DND-41 (cell line): ENCODE results near the gene AMACR.

Experiments
- EZH2 ChIP-seq: IDR thresholded peaks from 3 replicates; pipeline ENCODE4 v1.6.1; 2012; ENCODE audit warnings: borderline replicate concordance, low read depth, mild to moderate bottlenecking, moderate library complexity, low read length, inconsistent platforms; ENCODE audit not compliant: severe bottlenecking
- TF ChIP-seq, protein P1 (sequence below): IDR thresholded peaks from 2 replicates; pipeline ENCODE4 v1.5.1; 2012; ENCODE audit warnings: borderline replicate concordance, low read length, moderate library complexity, mild to moderate bottlenecking; ENCODE audit not compliant: poor library complexity, severe bottlenecking; ENCODE audit errors: extremely low read depth

DNA sequence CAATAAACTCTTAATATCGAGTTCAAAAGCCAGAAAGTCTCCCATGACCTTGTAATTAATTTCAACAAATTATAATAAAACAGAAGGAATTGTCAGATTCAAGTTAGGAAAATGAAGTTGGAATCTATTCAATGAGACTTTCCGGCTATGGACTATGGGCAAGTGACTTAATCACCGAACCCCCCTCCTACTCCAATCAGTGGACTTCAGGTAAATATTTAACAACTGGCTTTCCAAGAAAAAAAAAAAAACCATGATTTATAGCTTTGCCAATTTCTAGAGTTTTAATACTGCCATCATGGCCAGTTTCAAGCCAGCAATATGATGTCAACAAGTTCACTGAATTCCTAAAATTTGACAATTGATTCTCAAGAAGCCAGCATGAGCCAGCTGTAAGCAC is 27.8 kb downstream of the AMACR start:
- TF ChIP-seq, protein P1, sequence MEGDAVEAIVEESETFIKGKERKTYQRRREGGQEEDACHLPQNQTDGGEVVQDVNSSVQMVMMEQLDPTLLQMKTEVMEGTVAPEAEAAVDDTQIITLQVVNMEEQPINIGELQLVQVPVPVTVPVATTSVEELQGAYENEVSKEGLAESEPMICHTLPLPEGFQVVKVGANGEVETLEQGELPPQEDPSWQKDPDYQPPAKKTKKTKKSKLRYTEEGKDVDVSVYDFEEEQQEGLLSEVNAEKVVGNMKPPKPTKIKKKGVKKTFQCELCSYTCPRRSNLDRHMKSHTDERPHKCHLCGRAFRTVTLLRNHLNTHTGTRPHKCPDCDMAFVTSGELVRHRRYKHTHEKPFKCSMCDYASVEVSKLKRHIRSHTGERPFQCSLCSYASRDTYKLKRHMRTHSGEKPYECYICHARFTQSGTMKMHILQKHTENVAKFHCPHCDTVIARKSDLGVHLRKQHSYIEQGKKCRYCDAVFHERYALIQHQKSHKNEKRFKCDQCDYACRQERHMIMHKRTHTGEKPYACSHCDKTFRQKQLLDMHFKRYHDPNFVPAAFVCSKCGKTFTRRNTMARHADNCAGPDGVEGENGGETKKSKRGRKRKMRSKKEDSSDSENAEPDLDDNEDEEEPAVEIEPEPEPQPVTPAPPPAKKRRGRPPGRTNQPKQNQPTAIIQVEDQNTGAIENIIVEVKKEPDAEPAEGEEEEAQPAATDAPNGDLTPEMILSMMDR: no peak
- no peak for TF ChIP-seq EZH2
